Kidney capillary endothelial cell (primary cell): ENCODE measurements around the gene GABARAP.

Experiments used
- DNase-seq: peaks from one replicate; pipeline ENCODE4 v3.0.0-alpha.2; 2018; ENCODE audit warnings: low spot score

GABARAP gene

DNA sequence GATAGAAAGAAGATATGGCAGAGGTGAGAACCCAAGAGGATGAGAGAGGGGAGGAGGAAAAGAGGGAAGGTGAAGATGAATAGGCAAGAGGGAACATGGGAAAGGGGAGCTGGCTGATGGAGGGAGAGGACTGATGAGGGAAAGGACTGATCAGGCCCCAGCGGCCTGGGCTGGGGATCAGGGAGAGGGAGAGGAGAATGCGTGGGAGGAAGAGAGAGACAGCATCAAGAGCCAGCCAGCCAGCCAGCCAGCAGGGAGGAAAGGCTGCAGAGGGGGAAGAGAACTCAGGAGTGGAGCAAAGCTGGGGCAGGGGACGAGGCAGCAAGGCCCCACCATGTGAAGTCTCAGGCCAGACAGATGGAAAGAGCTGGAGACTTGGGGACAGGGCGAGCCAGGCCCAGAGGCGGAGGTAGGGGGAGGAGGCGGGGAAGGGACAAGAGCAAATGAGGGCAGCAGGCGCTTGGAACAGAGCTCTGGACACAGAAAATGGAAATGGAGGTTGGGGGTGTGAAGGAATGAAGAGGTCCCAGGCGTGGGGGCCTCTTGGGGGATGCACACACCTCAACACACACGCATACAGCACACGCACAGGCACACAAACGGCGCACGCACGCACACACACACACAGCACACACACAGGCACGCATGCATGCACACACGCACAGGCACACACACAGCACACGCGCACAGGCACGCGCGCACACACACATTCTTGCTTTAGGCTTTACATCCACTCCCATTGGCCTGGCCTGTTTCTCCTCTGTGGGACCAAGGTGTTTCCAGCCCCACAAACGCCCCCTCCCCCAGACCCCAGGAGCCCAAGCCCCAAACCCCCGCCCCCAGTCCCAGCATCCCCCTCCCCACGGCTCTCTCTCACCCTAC is 34.9 kb downstream of the GABARAP start:
- DNase-seq: no peak

DNA sequence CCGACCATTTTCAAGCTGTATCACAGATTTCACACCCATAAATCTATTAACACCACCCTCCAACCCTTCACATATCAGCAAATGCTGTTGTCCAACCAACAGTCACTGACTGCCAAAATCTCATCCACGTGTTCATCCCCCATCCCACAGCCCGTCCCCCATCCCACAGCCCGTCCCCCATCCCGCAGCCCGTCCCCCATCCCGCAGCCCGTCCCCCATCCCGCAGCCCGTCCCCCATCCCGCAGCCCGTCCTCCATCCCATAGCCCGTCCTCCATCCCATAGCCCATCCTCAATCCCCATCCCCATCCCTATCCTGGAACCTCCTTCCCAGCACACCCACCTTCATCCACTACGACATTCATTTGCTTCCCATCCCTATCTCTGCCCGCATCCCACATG is 36.7 kb downstream of the GABARAP start:
- DNase-seq: no peak

- DNase-seq: peak; percentile 48
Observed at GRCh38 chr17:7204828-7205461, 37.3 kb downstream of the GABARAP start.

DNA sequence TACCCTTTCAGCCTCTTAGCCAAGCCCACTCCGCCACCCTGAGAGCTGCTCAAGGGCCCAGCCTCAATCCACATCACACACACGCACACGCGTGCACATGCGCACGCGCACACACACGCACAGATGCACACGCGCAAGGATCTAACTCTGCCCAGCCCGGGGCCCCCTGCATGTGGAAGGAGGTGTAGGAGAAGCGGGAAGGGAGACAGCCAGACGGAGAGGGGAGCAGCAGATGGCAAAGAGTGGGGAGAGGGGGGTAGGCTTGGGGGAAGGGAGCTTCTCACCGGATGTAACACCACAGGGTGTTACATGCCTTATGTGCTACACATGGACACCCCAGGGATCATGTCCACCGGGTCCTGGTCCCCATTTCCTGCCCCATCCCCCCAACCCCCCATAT is 37.9 kb downstream of the GABARAP start:
- DNase-seq: no peak

DNA sequence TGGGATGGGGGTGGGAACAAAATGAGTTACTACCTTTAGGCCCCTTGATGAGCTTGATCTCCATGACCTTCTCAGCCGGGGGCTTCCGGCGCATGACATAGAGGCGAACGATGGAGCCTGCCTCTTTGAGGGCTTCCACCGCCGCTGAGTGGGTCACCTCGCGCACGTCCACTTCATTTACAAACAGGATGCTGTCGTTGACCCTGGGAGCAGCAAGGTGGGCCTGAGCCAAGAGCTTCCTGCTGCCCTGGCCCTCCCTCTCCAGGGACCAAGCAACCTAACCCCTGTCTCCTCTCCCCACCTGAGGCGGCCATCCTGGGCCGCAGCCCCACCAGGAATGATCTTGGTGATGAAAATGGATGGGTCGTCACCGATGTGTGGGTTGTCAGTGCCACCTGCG is 38.9 kb downstream of the GABARAP start:
- DNase-seq: no peak

DNA sequence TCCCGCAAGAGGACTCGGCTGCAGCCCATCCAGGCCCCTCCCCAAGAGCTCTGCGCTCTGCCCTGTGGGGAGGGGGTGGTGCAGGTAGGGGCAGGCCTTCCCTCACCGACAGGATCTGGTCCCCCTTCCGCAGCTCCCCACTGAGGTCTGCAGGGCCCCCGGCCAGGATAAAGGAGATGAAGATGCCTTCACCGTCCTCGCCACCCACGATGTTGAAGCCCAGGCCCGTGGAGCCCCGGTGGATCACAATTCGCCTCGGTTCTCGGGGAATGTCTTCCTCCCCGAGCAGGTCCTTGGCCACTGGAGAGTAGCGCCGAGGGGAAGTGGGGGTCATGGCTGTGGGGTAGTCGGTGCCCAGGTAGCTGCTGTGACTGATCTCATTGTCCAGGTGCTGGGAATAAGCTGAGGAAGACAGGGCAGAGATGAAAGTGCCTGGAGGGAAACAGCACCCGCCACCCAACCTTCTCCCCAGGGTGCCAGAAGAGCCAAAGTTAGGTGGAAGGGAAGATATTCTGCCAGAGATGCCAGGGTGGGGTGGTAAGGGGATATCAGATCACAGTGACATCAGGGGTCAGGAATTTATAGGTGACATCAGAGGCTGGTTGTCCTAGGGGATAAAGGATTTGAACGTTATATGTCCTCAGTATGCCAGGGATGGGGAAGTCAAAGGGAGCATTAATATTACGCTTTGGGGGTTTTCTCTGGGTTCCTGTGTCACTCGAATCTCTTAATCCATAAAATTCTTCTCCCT is 45.4 kb downstream of the GABARAP start:
- no peak for DNase-seq

DNA sequence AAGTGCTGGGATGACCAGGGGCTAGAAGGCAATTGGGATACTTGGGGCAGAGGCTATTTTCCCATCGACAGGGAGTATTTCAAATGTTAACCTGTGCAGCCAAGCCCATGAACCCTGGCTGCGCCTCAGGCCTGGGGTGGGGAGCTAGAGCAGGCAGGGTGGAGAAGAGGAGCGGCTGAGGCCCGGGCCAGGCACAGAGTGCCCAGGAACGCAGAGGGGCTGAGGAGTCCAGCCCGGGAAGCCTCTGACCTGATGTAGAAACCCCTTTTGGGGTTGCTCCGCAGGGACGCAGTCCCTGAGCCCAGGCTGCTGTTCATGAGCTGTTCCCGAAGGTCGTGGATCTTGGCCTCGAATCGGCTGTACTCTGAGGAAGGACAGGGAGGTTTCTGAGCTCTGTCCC is 46.3 kb downstream of the GABARAP start:
- DNase-seq: no peak

- no peak for DNase-seq
Observed at GRCh38 chr17:7192271-7192937, 49.8 kb downstream of the GABARAP start.

DNA sequence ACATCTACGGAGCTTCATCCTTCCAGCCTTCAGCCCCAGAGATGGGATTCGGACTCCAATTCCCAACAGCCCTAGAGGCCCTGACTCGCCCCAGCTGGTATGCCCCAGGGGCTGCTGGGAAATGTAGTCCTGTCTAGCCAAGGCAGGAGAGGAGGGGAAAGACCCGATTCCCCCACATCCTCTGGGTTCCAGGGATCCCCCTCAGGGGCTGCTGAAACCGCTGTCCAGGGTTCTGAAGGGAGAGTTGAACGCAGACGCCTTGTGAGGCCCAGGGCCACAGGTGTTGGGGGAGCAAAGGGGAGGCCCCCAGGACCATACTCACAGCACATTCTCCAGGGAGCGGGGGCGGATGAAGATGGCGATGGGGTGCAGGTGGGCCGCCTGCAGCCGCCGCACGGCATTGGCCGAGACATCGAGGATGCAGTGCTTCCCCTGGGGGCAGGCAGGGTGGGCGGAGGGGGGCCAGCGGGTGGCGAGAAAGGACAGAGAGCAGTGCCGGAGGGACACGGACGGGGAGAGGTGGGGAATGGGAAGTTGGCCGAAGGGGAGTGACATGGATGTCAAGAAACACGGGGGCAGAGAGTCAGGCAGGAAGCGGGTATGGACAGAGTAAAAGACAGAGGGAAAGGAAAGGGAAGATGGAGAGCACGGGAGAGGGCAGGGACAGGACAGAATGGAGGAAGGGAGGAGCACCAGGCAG is 50.5 kb downstream of the GABARAP start:
- DNase-seq: no peak

DNA sequence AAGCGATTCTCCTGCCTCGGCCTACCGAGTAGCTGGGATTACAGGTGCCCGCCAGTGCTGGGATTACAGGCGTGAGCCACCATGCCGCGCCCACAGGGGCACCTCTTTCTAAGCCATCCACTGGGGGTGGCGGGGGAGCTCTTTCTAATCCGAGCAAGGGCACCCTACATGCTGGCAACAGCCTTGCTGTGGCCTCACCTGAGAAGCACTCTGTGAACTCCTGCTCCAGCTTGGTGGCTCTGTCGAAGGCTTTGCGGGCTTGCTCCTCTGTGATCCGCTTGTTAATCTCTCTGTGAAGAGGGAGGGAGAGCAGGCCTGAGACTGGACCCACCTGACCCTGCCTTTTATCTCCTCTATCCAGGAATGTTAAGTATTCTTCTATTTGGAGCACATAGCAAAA is 51.2 kb downstream of the GABARAP start:
- no peak for DNase-seq

DNA sequence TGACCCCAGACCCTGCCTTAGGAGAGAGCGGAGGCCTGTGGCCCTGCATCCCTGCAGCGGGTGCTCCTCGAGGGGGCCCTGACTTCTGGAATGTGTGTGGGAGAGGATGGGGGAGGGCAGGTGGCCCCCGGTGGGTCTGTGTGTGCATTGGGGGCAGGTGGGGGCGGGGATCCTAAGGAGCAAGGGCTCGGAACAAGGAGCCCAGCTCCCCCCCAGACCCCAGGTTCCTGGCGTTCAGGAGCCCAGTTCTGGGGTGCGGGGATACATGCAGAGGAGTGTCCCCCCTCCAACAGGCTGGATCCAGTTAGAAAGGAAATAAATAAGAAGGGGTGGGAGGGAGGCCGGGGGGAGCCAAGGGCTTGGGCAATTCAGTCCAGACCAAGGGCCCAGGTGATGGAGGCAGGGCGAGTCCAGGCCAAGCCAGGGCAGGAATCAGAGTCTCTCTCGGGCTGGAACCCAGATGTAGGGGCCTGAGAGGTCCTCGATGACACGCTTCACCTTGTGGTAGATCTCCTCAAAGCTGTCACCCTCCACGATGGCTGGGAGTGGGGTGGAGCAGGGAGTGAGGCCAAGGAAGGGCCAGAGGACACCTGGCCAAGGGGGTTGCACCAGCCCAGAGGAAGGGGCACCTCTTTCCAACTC is 51.9 kb downstream of the GABARAP start:
- DNase-seq: no peak
